Gastrocnemius medialis (tissue), 4 donors: ENCODE measurements around the gene CGRRF1. TPM values are rescaled to one million over a fixed set of nuclear protein-coding genes. Genes with fewer than 3 reads are reported as not detected.

Experiments used
- ATAC-seq, 2 donors: fragments of 150-250 bp; one replicate each; pipeline ENCODE4 v1.9.1; 2016
- DNase-seq, 2 donors: peaks; one replicate each; pipeline ENCODE4 v3.0.0-alpha.2; 2019
- H3K27ac ChIP-seq, 4 donors: fragments of 200-600 bp; sonication (generic); 1 replicate in 1 of 4; 2 replicates in 3 of 4; pipeline ENCODE4 v1.5.1; 2016 to 2018; ENCODE audit warnings: mild to moderate bottlenecking in 2 of 4, moderate library complexity in 1 of 4
- H3K27me3 ChIP-seq, 3 donors: fragments of 200-600 bp; sonication (generic) in 2 of 3; 1 replicate in 1 of 3; 2 replicates in 2 of 3; pipeline versions ENCODE4 v1.5.1 to v1.6.0; 2016 to 2019; ENCODE audit warnings: mild to moderate bottlenecking in 1 of 3, moderate library complexity in 1 of 3
- H3K36me3 ChIP-seq, 2 donors: fragments of 200-600 bp; sonication (generic) in 1 of 2; one replicate each; pipeline ENCODE4 v1.5.1; 2017 to 2018
- H3K4me1 ChIP-seq, 2 donors: fragments of 200-600 bp; sonication (generic) in 1 of 2; one replicate each; pipeline ENCODE4 v1.5.1; 2016 to 2017; ENCODE audit warnings: mild to moderate bottlenecking in 2 of 2
- H3K4me3 ChIP-seq, 4 donors: fragments of 200-600 bp; sonication (generic) in 3 of 4; 1 replicate in 1 of 4; 2 replicates in 3 of 4; pipeline ENCODE4 v1.5.1; 2016 to 2019; ENCODE audit warnings: mild to moderate bottlenecking in 2 of 4
- H3K9me3 ChIP-seq, 3 donors: fragments of 200-600 bp; sonication (generic) in 2 of 3; 1 replicate in 1 of 3; 2 replicates in 2 of 3; pipeline ENCODE4 v1.5.1; 2016 to 2019
- POLR2A ChIP-seq, 2 donors: fragments of 450-650 bp; IDR thresholded peaks; one replicate each; pipeline ENCODE4 v1.6.1; 2017; ENCODE audit warnings: antibody characterized with exemption in 2 of 2, mild to moderate bottlenecking in 2 of 2, moderate library complexity in 2 of 2
- in situ Hi-C, 4 donors: fragments of 200-750 bp; cut with MboI; loops; one replicate each; pipeline versions ENCODE4 v1.15.0 to v1.8.0; 2017; ENCODE audit warnings: low sequenced_read_pairs in 4 of 4
- intact Hi-C: fragments of 100-400 bp; cut with DNase I; formaldehyde crosslinking; loops from one replicate; pipeline ENCODE4 v1.15.1; 2023; ENCODE audit warnings: low total_unique reads
- total RNA-seq, 4 donors: library from RNA; depleted of rRNA; stranded (reverse); fragments of >200 nt; gene quantifications; one replicate each; pipeline versions ENCODE4 v1.1.0 to v1.2.3, GENCODE V29; 2016
- TF ChIP-seq, protein P1 (sequence below), 5 experiments: fragments of 450-650 bp in 3 of 5; fragments of 200-600 bp in 2 of 5; sonication (generic) in 2 of 5; IDR thresholded peaks in 4 of 5; conservative IDR thresholded peaks in 1 of 5; 1 replicate in 4 of 5; 2 replicates in 1 of 5; pipeline ENCODE4 v1.5.1; 2016 to 2019; ENCODE audit warnings: antibody characterized with exemption in 5 of 5, mild to moderate bottlenecking in 3 of 5, moderate library complexity in 3 of 5

The CGRRF1 gene
- total RNA-seq, 4 donors from 2014 or later = 13.7 to 27.0 (median 20.7) TPM

DNA sequence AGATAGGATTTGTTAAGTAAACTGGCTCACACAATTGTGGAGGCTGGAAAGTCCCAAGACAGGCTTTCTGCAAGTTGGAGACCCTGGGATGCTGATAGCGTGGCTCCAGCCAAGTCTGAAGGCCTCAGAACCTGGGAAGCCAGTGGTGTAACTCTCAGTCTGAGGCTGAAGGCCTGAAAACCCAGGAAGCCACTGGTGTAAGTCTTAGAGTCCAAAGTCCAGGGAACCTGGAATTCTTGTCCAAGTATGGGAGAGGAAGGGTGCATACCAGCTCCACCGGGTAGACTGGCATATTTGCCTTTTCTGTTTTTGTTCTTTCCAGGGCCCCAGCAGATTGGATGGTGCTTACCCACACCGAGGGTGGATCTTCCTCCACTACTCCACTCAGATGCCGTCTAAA lies 39.0 kb upstream of the CGRRF1 start:
- DNase-seq = no peak
- no peaks in the 10 kb centered on the region for H3K4me1 ChIP-seq
- no peak for ATAC-seq
- H3K27ac ChIP-seq = no peak overlapping the region
- no peaks in the 10 kb centered on the region for H3K9me3 ChIP-seq
- H3K4me3 ChIP-seq = no peak overlapping the region
- no peaks in the 10 kb centered on the region for H3K27me3 ChIP-seq
- in situ Hi-C loops (no loop called here), intact Hi-C loops (no loop called here)
- TF ChIP-seq POLR2A (IDR thresholded peaks at IDR 0.05) = no peak
- TF ChIP-seq, protein P1, sequence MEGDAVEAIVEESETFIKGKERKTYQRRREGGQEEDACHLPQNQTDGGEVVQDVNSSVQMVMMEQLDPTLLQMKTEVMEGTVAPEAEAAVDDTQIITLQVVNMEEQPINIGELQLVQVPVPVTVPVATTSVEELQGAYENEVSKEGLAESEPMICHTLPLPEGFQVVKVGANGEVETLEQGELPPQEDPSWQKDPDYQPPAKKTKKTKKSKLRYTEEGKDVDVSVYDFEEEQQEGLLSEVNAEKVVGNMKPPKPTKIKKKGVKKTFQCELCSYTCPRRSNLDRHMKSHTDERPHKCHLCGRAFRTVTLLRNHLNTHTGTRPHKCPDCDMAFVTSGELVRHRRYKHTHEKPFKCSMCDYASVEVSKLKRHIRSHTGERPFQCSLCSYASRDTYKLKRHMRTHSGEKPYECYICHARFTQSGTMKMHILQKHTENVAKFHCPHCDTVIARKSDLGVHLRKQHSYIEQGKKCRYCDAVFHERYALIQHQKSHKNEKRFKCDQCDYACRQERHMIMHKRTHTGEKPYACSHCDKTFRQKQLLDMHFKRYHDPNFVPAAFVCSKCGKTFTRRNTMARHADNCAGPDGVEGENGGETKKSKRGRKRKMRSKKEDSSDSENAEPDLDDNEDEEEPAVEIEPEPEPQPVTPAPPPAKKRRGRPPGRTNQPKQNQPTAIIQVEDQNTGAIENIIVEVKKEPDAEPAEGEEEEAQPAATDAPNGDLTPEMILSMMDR (IDR thresholded peaks at IDR 0.05 in 4 of 5, conservative IDR thresholded peaks at IDR 0.05 in 1 of 5) = no peak
- H3K36me3 ChIP-seq = no peaks in the 10 kb centered on the region

DNA sequence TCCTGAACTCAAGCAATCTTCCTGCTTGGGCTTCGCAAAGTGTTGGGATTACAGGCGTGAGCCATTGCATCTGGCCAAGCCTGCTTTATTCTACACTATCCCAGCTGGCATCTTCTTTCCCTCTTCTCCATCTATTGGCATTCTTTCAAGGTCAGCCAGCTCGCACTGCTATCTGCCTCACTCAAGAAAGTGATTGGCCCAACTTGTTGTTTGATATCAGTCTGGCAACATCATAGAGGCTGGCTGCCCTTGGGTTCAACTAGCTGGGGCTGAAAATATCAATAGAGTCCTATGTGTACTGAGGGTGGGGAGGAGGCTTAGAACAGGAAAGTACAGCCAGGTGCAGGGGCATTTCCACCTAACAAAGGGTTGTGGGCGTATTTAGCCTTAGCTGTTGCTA lies 38.1 kb upstream of the CGRRF1 start:
- no peak for DNase-seq
- TF ChIP-seq, protein P1 (IDR thresholded peaks at IDR 0.05 in 4 of 5, conservative IDR thresholded peaks at IDR 0.05 in 1 of 5) = no peak
- Histone ChIP-seq H3K4me3 (no peak overlapping the region), H3K36me3 (peaks cover 0 to under 1% of the 10 kb centered on the region in 2 donors), H3K27ac (no peak overlapping the region), H3K4me1 (no peaks in the 10 kb centered on the region), H3K27me3 (no peaks in the 10 kb centered on the region), H3K9me3 (no peaks in the 10 kb centered on the region)
- ATAC-seq = no peak
- in situ Hi-C loops (no loop called here), intact Hi-C loops (no loop called here)

DNA sequence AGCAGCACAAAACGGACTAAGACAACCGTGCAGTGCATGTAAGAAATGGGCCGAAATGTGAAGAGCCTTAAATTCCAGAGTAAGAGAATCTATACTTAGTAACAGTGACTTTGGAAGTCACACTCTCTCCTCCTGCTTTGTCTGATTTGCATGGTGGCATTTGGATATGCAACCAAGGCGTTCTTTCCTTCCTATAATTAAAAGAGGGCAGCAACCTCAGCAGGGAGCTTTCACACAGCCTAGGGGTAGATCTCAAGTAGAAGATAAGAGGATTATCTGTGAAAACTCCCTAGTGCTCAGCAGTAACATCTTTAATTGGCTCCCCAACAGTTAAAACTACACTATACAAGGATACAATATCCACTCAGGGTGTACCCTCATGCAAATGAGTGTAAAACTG lies 37.4 kb upstream of the CGRRF1 start:
- peaks cover 0 to 7% of the 10 kb centered on the region in 2 donors for H3K36me3 ChIP-seq
- no peak overlapping the region for H3K27ac ChIP-seq
- no peaks in the 10 kb centered on the region for H3K4me1 ChIP-seq
- in situ Hi-C loops (no loop called here), intact Hi-C loops (no loop called here)
- no peak overlapping the region for H3K4me3 ChIP-seq
- no peaks in the 10 kb centered on the region for H3K27me3 ChIP-seq
- DNase-seq (no peak), ATAC-seq (no peak)
- no peaks in the 10 kb centered on the region for H3K9me3 ChIP-seq
- TF ChIP-seq, protein P1 (IDR thresholded peaks at IDR 0.05 in 4 of 5, conservative IDR thresholded peaks at IDR 0.05 in 1 of 5) = no peak
- no peak for TF ChIP-seq POLR2A (IDR thresholded peaks at IDR 0.05)

DNA sequence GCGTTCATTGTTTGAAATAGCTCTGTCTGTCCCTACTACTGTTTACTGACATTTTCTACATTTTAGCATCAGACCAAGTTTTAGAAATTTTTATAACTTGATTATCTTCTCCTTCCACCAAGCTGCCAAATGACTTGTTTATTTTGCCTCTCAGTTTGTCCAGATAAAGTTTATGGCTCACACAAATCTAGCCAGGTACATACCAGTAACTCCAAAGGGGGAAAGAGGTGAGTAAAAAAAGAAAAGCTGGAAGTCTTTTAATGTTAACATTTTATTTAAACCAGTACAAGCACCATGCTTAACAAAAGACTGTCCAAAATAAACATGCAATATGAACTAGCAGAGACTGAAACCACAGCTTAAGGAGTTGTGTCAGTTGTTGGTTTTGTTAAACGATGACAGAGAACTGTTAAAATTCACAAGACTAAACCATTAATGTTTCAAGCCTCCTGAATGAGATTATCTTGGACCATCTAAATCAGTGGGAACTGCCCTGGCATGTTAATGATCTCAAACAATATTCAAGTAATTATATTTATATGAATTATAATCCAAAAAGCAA lies 35.4 kb upstream of the CGRRF1 start:
- TF ChIP-seq, protein P1 (IDR thresholded peaks at IDR 0.05 in 4 of 5, conservative IDR thresholded peaks at IDR 0.05 in 1 of 5) = no peak
- no peak for TF ChIP-seq POLR2A (IDR thresholded peaks at IDR 0.05)
- H3K36me3 ChIP-seq = peaks cover 0 to 11% of the 10 kb centered on the region in 2 donors
- intact Hi-C loops = no loop called here

More for the DNA sequence above, 35.4 kb upstream of the CGRRF1 start:
- H3K9me3 ChIP-seq = no peaks in the 10 kb centered on the region
- H3K4me3 ChIP-seq = no peak overlapping the region
- H3K27me3 ChIP-seq = no peaks in the 10 kb centered on the region
- H3K4me1 ChIP-seq = peaks cover 0 to 8% of the 10 kb centered on the region in 2 donors
- ATAC-seq = no peak
- in situ Hi-C loops = no loop called here
- no peak for DNase-seq
- no peak overlapping the region for H3K27ac ChIP-seq
